AML-193 (cell line): ENCODE data around the gene IFI27.
A peak's percentile ranks its signal among the peaks of the same experiment; 100 is the strongest.
"Not testable (repeated sequence)": the region's sequence is repeated elsewhere in the genome, so short reads cannot be mapped to it uniquely, and the experiment has no call there.

Experiments used
- DNase-seq, 2 experiments: peaks; one replicate each; lab custom pipeline; 2025; lab: John Stamatoyannopoulos, UW

Gene IFI27

DNA sequence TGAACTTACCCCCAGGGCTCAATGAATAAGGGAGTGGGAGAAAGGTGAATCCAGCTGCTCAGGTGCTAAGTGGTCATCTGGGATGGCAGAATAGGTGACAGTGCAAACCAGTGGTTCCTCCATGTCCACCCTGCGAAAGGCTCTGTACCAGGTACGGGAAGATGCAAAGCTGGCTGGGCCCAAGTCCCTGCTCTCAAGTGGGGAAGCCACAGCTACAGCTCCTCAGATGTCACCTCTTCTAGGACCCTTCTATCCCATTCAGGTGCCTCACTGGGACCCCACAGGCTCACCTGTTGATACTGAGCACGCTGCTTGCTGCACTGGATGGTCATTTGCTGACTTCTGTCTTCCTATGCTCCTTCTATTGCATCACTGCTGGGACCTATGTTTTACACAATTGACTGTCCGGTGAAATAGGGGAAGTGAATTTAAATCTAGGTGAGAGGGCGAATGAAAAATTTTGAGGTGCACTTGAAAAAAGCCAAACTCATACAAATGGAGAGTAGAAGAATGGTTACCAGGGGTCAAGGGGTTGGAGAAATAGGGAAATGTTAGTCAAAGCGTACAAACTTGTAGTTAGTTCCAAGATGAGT is 43.3 kb downstream of the IFI27 start:
- DNase-seq, result peak; percentile 53 to 66

DNA sequence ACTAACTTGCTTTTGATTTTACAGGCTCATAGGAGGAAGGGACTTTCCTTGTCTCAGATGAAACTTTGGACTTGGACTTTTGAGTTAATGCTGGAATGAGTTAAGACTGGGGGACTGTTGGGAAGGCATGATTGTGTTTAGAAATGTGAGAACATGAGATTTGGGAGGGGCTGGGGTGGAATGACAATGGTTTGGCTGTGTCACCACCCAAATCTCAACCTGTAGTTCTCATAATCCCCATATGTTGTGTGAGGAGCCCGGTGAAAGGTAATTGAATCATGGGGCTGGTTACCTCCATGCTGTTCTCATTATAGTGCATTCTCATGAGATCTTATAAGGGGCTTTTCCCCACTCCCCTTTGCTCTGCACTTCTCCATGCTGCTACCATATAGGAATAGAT is 45.6 kb downstream of the IFI27 start:
- not testable (repeated sequence) for DNase-seq

DNA sequence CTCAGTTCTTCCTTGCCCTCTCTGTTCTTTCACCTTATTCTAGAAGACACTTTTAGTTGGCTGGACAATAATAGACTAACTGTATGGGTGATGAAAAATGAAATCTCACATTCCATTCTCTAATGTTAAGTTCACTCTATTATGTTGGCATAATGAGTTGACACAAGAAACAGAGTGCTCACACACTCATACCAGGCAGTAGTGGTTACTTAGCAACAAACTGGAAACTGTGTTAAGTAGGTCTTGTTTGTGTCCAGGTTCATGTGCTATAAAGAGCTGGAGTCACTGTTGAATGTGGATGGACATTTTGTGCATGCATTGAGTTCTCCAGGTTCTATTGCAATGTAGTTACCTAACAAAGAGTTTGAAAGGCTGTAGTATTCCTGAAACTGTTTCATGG is 46.7 kb downstream of the IFI27 start:
- no peak for DNase-seq

DNA sequence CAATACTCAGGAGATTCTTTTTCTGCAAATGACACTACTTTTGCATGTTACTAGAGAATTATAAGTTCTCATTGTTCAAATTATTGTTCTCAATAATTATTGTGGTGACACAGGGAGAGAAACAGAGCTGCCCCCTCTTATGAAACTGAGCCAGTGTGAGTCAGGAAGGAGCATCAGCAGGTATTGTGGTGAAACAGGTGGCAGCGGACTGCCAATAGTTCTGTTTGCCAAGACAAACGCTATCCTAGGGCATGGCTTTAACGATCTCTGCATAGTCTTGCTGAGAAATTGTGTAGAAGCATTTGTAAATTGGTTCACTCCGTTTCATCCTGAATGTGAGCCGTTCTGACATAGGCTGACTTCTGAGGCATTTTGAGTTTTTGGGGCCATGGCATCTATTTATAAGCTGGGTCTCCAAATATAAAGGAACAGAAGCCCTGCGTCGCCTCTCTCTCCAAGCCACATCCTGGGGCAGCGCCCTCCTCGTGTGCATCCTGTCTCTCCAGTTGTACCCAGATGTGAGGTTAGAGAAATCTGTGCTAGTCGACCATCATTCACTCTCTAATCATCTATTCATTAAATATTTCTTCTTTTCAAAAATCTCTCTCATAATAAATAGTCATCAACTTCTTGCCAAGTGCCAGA is 47.8 kb downstream of the IFI27 start:
- no peak for DNase-seq

DNA sequence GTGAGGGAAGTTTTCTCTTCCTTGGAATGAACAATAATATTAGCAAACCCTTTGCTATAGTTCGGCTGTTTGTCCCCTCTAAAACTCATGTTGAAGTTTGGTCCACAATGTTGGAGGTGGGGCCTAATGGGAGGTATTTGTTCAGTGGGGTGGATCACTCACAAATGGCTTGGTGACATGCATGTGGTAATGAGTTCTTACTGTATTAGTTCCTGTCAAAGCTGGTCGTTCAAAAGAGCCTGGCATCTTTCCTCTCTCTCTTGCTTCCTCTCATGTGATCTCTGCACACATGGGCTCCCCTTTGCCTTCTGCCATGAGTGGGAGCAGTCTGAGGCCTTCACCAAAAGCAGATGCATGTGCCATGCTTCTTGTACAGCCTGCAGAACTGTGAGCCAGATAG is 50.5 kb downstream of the IFI27 start:
- DNase-seq, result no peak

DNA sequence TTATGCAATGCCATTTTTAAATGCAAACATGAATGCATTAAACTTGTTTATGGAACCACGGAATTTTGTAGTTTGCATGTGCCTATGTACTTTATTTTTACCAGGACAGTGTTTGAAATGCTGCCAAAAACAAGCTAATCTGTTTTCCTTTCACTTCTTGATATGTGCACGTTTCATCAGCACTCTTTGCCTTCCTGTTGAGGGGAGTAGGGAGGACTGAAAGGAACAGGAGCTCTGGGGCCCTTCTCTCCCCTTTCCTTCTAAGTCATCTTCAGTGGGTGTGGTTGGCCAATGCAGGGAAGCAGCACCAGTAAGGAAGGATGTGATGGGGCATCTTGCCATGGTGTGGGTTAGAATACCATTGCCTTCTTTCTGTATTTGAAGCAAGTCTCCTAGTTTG is 51.4 kb downstream of the IFI27 start:
- DNase-seq, result no peak

DNA sequence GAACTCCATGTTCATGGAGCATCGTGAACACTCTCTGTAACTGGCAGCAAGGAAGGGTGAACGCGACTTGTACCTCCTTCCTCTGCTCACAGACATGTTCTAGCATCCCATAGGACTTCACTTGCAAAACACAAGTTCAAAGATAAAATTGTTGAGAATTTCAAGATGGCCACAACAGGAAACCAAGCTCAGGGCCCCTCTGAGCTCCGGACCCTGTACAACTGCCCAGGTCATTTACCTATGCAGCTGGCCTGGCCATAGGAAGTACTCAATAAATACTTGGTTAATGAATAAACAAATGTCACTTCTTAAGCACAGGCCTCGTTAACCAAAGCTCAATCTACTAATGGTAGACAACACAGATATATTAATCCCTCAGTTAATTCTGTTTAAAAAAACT is 51.9 kb downstream of the IFI27 start:
- DNase-seq, result no peak

DNA sequence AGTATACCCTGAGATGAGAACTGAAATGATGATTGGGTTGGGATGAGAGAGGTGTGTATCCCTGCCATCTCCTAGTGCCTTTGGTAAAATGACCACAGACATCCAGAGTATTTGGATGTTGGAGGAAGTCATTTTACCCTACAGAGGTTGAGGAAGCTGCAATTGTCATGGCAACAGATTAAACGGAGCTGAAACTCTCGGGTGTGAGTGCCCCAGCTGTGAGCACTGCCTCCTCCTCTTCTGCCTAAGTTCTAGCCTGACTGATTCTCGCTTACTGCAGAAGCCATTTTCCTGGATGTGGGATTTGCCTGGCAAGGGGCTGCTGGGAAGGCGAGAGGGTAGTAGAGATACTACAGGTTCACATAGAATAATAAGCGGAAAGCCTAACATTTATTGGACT is 53.3 kb downstream of the IFI27 start:
- DNase-seq, result no peak

DNA sequence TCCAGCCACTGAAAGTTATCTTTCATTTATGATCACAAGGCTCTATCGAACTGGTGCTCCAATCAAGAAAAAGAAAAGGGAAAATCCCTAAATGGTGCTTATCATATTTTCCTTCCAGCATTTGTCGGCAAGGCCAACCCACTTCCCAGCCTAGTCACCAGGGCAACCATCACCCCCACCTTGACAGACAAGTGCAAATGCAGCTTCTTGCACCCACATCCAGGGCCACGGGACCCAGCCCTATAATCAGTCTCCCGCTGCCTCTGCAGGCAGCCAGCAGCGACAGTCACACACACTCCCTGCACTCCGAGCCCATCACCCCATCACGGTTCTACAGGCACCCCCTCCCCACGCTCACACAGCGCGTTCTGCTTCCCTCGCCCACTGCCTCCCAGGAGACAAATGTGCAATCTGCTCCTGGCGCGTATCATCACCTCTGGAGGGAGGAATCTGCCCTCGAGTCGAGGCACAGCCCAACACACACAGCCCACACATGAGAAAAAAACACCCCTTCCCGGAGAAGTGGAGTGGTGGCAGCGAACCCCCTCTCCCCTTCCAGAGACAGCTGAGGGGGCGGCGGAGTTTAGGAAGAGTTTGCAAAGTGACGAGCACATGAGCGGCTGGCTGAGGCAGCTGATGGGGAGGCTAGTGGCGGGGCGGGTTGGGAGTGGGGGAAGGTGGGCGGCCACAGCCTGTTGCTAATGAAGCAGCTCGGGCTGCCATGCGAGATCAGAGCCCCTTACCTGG is 54.3 kb downstream of the IFI27 start:
- no peak for DNase-seq

DNA sequence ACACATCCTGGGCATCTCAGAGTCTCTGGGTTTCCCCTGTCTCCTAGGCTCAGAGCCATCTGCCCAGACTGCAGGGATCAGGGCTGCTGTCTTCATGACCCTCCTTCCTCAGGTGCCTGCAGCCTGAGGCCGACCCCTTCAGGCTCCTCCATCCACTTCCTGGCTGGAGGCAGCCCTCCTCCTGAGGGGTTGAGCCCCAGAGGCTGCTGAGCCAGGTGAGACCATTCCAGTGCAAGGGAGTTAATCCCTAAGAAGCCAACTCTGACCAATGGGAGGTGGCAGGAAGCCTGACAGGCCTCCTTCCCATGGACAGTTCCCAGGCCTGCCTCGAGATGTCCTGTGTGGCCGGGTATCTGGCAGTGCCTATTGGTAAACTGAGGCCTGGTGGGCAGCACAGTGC is 55.2 kb downstream of the IFI27 start:
- no peak for DNase-seq
